Measurements from ENCODE around the gene SYF2.
A peak's percentile ranks its signal among the peaks of the same experiment; 100 is the strongest.

Gene SYF2

DNA sequence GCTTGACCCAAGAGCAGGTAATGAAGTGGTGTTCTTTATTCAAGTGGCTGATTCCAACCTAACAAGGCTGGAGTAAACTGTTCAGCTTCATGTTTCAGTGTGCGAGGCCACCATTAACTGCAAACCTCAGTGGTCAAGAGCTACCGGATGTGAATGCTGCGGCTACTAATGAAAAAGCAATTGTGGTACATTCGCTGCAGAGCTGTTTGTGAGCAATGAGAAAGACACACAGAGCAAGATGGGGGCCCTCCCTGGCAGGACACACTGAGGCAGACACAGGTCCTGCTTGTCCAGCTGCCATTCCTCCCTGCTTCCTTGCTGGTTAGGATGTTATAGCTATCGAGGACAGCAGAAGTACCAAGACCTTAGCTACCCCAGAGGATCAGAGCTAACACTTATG lies 26.1 kb downstream of the SYF2 start:
- TF ChIP-seq FOXM1 (IDR thresholded peaks at IDR 0.05; ENCODE audit: borderline replicate concordance, low read depth): no peak
- no peak for TF ChIP-seq CEBPB (IDR thresholded peaks at IDR 0.05)
- TF ChIP-seq, protein P1, sequence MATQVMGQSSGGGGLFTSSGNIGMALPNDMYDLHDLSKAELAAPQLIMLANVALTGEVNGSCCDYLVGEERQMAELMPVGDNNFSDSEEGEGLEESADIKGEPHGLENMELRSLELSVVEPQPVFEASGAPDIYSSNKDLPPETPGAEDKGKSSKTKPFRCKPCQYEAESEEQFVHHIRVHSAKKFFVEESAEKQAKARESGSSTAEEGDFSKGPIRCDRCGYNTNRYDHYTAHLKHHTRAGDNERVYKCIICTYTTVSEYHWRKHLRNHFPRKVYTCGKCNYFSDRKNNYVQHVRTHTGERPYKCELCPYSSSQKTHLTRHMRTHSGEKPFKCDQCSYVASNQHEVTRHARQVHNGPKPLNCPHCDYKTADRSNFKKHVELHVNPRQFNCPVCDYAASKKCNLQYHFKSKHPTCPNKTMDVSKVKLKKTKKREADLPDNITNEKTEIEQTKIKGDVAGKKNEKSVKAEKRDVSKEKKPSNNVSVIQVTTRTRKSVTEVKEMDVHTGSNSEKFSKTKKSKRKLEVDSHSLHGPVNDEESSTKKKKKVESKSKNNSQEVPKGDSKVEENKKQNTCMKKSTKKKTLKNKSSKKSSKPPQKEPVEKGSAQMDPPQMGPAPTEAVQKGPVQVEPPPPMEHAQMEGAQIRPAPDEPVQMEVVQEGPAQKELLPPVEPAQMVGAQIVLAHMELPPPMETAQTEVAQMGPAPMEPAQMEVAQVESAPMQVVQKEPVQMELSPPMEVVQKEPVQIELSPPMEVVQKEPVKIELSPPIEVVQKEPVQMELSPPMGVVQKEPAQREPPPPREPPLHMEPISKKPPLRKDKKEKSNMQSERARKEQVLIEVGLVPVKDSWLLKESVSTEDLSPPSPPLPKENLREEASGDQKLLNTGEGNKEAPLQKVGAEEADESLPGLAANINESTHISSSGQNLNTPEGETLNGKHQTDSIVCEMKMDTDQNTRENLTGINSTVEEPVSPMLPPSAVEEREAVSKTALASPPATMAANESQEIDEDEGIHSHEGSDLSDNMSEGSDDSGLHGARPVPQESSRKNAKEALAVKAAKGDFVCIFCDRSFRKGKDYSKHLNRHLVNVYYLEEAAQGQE (IDR thresholded peaks at IDR 0.05; ENCODE audit: low read depth): no peak
- TF ChIP-seq EGR1 (IDR thresholded peaks at IDR 0.05): no peak
- no peak for TF ChIP-seq RAD21 (IDR thresholded peaks at IDR 0.05; ENCODE audit: low read depth)
- TF ChIP-seq ZBTB7A (IDR thresholded peaks at IDR 0.05; ENCODE audit: low read depth): no peak

DNA sequence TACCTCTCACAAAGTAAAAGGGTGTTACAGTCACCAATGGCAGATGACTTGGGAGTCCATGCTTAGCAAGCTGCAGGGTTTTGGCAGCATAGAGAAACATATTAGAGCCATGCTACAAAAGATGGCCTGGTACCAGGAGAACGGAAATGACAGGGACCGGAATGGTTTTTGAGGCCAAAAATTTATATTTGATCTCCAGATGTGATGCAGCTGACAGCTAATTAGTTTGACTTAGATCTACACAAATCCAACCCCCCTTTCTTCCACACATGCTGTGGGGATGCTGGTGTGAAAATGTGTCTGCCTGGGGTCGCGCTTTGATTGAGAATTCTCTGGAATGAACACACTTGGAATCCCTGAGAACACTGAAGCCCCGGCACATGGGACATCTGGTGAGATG lies 26.5 kb downstream of the SYF2 start:
- TF ChIP-seq TAF1 (IDR thresholded peaks at IDR 0.05; ENCODE audit: low read depth) (no peak), RAD21 (IDR thresholded peaks at IDR 0.05; ENCODE audit: low read depth) (no peak), YY1 (IDR thresholded peaks at IDR 0.05; ENCODE audit: low read depth) (no peak), EGR1 (IDR thresholded peaks at IDR 0.05) (no peak), CREB1 (IDR thresholded peaks at IDR 0.05; ENCODE audit: low read depth) (no peak), NFIC (IDR thresholded peaks at IDR 0.05) (no peak), TEAD4 (IDR thresholded peaks at IDR 0.05) (no peak), TCF12 (IDR thresholded peaks at IDR 0.05; ENCODE audit: low read depth) (no peak), FOXM1 (IDR thresholded peaks at IDR 0.05; ENCODE audit: borderline replicate concordance, low read depth) (no peak), EP300 (IDR thresholded peaks at IDR 0.05; ENCODE audit: borderline replicate concordance) (no peak), CEBPB (IDR thresholded peaks at IDR 0.05) (no peak), ZBTB7A (IDR thresholded peaks at IDR 0.05; ENCODE audit: low read depth) (no peak)
- TF ChIP-seq, protein P1 (IDR thresholded peaks at IDR 0.05; ENCODE audit: low read depth): no peak
- TF ChIP-seq, protein P2, sequence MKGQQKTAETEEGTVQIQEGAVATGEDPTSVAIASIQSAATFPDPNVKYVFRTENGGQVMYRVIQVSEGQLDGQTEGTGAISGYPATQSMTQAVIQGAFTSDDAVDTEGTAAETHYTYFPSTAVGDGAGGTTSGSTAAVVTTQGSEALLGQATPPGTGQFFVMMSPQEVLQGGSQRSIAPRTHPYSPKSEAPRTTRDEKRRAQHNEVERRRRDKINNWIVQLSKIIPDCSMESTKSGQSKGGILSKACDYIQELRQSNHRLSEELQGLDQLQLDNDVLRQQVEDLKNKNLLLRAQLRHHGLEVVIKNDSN (IDR thresholded peaks at IDR 0.05): no peak
- TF ChIP-seq, protein P3, sequence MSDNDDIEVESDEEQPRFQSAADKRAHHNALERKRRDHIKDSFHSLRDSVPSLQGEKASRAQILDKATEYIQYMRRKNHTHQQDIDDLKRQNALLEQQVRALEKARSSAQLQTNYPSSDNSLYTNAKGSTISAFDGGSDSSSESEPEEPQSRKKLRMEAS (IDR thresholded peaks at IDR 0.05): no peak

DNA sequence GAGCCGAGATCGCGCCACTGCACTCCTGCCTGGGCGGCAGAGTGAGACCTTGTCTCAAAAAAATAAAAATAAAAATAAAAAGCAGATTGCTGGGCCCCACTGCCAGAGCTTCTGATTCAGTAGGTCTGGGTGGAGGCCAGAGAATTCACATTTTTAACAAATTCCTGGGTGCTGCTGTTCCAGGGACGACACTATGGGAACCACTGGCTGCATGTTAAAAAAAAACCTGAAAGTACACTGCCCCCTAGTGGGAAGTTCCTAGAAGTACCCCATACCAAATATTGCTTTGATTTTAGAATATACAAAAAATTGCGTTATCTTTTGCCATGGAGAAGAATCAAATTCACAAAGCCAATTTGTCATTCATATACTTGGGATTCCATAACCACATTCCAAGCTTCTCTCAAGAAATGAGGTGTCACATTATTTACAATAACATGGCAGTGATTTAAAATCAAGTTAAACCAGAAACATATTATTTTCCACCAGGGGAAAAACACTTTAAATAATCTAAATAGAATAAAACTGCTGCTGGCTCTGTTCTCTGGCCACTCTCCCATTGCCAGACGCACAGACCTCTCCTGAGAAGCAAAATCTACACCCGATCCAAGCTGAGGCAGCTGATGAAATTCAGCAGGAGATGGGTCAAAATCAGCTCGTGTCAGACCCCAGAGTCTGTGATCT lies 27.4 kb downstream of the SYF2 start:
- TF ChIP-seq TAF1 (IDR thresholded peaks at IDR 0.05; ENCODE audit: low read depth) (no peak), RAD21 (IDR thresholded peaks at IDR 0.05; ENCODE audit: low read depth) (peak; percentile 70)

DNA sequence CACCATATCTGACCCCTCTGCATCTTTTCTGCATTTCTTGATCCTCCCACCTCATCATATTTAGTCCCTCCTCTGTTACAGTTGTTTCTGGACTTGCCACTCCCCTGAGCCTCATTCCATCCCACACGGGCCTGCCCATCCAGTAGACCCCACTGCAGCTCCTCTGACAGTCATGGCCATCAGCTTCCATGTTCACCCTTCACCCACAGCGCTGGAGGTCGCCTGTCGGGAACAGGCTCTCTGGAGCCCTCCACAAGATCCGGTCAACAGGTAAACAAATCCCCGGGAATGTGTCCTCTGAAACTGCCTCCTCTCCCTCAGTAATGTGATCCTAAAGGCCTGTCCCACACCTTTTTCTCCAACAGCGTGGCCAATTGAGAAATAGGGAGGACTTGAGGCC lies 31.3 kb downstream of the SYF2 start:
- TF ChIP-seq YY1 (IDR thresholded peaks at IDR 0.05; ENCODE audit: low read depth): no peak
- TF ChIP-seq TEAD4 (IDR thresholded peaks at IDR 0.05): no peak
- TF ChIP-seq FOXM1 (IDR thresholded peaks at IDR 0.05; ENCODE audit: borderline replicate concordance, low read depth): no peak
- TF ChIP-seq, protein P2 (IDR thresholded peaks at IDR 0.05): no peak
- no peak for TF ChIP-seq NFIC (IDR thresholded peaks at IDR 0.05)
- no peak for TF ChIP-seq ZBTB7A (IDR thresholded peaks at IDR 0.05; ENCODE audit: low read depth)
- TF ChIP-seq EGR1 (IDR thresholded peaks at IDR 0.05): no peak
- TF ChIP-seq CEBPB (IDR thresholded peaks at IDR 0.05): no peak
- no peak for TF ChIP-seq TAF1 (IDR thresholded peaks at IDR 0.05; ENCODE audit: low read depth)
- no peak for TF ChIP-seq TCF12 (IDR thresholded peaks at IDR 0.05; ENCODE audit: low read depth)
- TF ChIP-seq RAD21 (IDR thresholded peaks at IDR 0.05; ENCODE audit: low read depth): no peak
- no peak for TF ChIP-seq EP300 (IDR thresholded peaks at IDR 0.05; ENCODE audit: borderline replicate concordance)
- no peak for TF ChIP-seq CREB1 (IDR thresholded peaks at IDR 0.05; ENCODE audit: low read depth)
- TF ChIP-seq, protein P3 (IDR thresholded peaks at IDR 0.05): no peak
- TF ChIP-seq, protein P1 (IDR thresholded peaks at IDR 0.05; ENCODE audit: low read depth): no peak
